HFFc6 (cell line): ENCODE measurements around the gene FOXP3. TPM values are rescaled to one million over a fixed set of nuclear protein-coding genes. Genes with fewer than 3 reads are reported as not detected.
"Not testable (repeated sequence)": the region's sequence is repeated elsewhere in the genome, so short reads cannot be mapped to it uniquely, and the experiment has no call there.

ENCODE experiments used
- DNase-seq: peaks from one replicate; pipeline ENCODE4 v3.0.0-alpha.2; 2018
- H3K27ac Mint-ChIP-seq: 2 replicates; pipeline ENCODE4 v1.8.0; 2020; ENCODE audit warnings: mild to moderate bottlenecking, mixed read lengths
- H3K27me3 Mint-ChIP-seq: 2 replicates; pipeline ENCODE4 v1.8.0; 2021; ENCODE audit warnings: mild to moderate bottlenecking, moderate library complexity, mixed read lengths; ENCODE audit not compliant: insufficient read depth
- H3K36me3 Mint-ChIP-seq: 2 replicates; pipeline ENCODE4 v1.8.0; 2021; ENCODE audit warnings: low read depth, mixed read lengths
- H3K4me1 Mint-ChIP-seq: 2 replicates; pipeline ENCODE4 v1.8.0; 2020; ENCODE audit warnings: low read depth, mixed read lengths
- H3K4me3 Mint-ChIP-seq: 2 replicates; pipeline ENCODE4 v1.8.0; 2020; ENCODE audit warnings: mild to moderate bottlenecking, moderate library complexity, mixed read lengths
- H3K9me3 Mint-ChIP-seq: 2 replicates; pipeline ENCODE4 v1.8.0; 2020; ENCODE audit warnings: mild to moderate bottlenecking, mixed read lengths
- total RNA-seq, 6 experiments: library from RNA; stranded (reverse); fragmentation: NEBNext Ultra II Directional; extraction: Animal tissue kit (Norgen Biotek cat#: 25700); gene quantifications; 2 replicates in 1 of 6; 3 replicates in 5 of 6; pipeline ENCODE4 v1.2.3, GENCODE V29; 2021
- TF ChIP-seq, protein P1 (sequence below): fragments of 200-600 bp; sonication (generic); IDR thresholded peaks from 2 replicates; pipeline ENCODE4 v1.5.0; 2021; ENCODE audit warnings: antibody characterized with exemption, mild to moderate bottlenecking

Gene FOXP3
- total RNA-seq, 6 experiments from 2014 or later: 0.09 to 0.16 (median 0.14) TPM; not detected in 3

DNA sequence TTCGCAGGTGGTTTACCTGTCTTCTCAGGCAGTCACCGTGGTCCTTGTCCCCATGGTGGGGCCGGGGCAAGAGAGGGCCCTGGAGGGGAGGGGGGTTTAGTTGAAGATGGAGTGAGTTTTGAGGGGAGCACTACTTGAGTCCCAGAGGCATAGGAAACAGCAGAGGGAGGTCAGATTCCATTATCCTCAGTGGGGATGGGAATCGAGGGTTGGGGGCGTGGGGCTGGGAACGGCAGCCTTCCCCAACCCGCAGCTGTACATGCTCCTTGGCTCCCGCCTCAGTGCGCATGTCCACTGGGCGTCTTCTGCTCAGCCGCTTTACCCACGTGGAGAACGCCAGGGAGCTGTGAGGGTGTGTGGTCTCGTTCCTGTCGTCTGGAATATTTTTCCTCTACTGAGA is 38.8 kb upstream of the FOXP3 start, which contains the start of gene GAGE10:
TSS of gene GAGE10 (plus strand) at position 301 of the 400 bp plus-strand sequence. CDS start 1,214 bp downstream, outside the sequence.
- Mint-ChIP-seq H3K4me1 (peaks cover 1% of the 10 kb centered on the region; the same call in 1 of the 2 replicates), H3K36me3 (no peaks in the 10 kb centered on the region), H3K27me3 (peaks cover 11% of the 10 kb centered on the region), H3K4me3 (no peak within 1 kb of the TSS), H3K27ac (no peak within 1 kb of the TSS), H3K9me3 (no peaks in the 10 kb centered on the region)
- TF ChIP-seq, protein P1, sequence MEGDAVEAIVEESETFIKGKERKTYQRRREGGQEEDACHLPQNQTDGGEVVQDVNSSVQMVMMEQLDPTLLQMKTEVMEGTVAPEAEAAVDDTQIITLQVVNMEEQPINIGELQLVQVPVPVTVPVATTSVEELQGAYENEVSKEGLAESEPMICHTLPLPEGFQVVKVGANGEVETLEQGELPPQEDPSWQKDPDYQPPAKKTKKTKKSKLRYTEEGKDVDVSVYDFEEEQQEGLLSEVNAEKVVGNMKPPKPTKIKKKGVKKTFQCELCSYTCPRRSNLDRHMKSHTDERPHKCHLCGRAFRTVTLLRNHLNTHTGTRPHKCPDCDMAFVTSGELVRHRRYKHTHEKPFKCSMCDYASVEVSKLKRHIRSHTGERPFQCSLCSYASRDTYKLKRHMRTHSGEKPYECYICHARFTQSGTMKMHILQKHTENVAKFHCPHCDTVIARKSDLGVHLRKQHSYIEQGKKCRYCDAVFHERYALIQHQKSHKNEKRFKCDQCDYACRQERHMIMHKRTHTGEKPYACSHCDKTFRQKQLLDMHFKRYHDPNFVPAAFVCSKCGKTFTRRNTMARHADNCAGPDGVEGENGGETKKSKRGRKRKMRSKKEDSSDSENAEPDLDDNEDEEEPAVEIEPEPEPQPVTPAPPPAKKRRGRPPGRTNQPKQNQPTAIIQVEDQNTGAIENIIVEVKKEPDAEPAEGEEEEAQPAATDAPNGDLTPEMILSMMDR: no peak
- no peak for DNase-seq

DNA sequence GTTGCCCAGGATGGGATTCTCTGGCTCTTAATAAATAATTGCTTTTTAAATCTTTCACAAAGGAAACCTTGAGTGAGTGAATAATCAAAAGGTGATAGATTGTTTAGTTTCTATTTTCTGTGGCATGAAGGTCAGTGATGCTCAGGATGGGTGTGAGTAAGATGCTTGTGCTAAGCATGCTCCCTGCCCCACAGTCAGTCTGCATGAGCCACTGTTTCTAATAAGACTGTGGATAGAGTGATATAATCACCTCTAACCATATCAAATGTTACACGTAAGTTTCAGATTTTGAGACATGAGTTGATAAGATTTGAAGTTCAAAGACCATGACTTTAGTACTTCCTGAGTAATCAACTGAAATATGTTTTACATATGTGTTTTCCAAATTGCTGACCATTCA is 36.2 kb upstream of the FOXP3 start:
- no peak for DNase-seq
- no peaks in the 10 kb centered on the region for H3K36me3 Mint-ChIP-seq
- H3K9me3 Mint-ChIP-seq: no peaks in the 10 kb centered on the region
- no peak overlapping the region for H3K27ac Mint-ChIP-seq
- no peaks in the 10 kb centered on the region for H3K4me1 Mint-ChIP-seq
- peaks cover 11% of the 10 kb centered on the region for H3K27me3 Mint-ChIP-seq
- no peak overlapping the region for H3K4me3 Mint-ChIP-seq
- TF ChIP-seq, protein P1: no peak

DNA sequence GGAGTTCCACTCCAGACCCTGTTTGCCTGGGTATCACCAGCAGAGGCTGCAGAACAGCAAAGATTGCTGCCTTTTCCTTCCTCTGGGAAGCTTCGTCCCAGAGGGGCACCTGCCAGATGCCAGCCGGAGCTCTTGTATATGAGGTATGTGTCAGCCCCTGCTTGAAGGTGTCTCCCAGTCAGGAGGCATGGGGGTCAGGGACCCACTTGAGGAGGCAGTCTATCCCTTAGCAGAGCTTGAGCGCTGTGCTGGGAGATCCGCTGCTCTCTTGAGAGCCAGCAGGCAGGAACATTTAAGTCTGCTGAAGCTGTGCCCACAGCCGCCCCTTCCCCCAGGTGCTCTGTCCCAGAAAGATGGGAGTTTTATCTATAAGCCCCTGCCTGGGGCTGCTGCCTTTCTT is 34.8 kb upstream of the FOXP3 start:
- not testable (repeated sequence) for H3K4me1 Mint-ChIP-seq, H3K9me3 Mint-ChIP-seq, H3K4me3 Mint-ChIP-seq, H3K27ac Mint-ChIP-seq, H3K36me3 Mint-ChIP-seq, DNase-seq
- H3K27me3 Mint-ChIP-seq: peaks cover 11% of the 10 kb centered on the region

DNA sequence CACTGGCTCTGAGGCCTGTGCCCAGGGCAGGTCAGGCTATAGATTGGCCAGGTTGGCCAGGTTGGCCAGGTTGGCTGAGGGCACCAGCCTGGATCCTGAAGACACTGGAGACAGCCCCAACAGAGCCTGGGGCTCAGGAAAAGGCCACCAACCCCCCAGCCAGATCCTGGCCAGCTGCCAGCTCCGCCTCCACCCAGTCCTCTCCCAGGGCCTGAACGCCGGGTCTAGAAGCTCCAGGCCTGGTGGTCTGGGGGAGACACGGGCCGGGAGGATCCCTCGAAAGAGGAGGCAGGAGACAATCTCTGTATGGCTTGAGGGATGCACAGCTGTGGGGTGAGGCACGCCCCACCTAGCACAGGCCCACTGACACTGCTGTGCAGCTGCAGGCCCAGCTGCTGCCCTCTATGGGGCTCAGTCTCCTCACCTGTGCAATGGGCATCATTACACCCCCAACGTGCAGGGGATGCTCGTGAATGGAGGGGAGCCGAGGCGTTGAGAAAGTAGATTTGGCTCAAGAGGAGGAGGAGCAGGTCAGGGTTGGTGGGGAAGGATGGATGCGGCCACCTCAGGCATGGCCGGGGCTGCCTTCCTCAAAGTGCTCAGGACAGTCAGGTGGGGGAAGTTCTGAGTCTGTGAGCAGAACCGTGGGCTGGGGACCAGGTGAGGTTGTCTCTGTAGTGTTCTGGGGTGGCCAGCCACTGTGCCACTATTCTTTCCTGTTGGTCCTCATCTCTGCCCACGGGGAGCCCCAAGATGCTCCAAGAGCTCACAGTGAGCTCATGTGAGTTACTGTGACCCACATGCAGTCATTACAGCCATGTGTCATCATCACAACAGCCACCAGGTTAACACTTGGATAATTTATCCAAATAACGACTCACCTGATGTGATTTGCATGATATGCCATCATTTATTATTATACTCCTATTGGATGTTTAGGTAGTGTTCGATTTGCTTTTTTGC is 28.2 kb upstream of the FOXP3 start:
- Mint-ChIP-seq H3K27ac (no peak overlapping the region), H3K4me3 (no peak overlapping the region), H3K27me3 (no peaks in the 10 kb centered on the region; the same call in none of the 2 replicates), H3K9me3 (no peaks in the 10 kb centered on the region), H3K4me1 (peaks cover 5% of the 10 kb centered on the region; the same call in 1 of the 2 replicates), H3K36me3 (no peaks in the 10 kb centered on the region)
- no peak for DNase-seq
- TF ChIP-seq, protein P1: no peak

DNA sequence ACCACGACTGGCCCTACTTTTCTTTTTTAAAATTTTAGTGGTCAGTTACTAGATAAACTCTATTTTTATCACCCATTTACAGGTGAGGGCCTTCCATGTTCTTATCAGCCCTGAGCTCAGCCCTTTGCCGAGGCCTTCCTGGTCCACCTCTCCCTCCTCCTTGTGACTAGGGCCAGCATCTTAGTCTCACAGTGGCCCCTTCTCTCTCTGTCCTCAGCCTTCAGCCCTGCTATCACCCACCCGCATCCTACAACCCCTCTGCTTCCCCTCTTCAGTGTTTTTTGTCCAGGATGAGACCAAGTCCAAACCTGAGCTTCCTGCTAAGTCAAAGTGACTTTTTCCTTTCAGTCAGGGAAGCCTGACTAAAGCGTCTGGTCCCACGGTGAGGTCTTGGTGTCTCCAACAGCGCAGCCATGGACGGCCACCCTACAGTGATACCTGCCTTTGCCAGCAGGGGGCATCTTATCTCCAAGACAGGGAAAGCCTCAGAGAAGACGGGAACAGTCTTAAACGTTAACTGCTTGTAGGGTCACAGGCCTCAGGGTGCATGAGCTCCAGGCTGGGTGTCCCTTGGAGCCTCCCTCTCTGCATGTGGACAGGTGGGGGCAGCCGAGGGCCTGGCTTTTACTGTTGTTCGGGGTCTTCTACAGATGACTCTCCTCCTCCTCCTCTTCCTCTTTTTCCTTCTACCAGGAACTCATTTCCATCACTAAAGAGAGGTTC is 27.3 kb upstream of the FOXP3 start:
- DNase-seq: peak; percentile 10
- Mint-ChIP-seq H3K27ac (no peak overlapping the region), H3K36me3 (no peaks in the 10 kb centered on the region), H3K4me1 (peaks cover 5% of the 10 kb centered on the region; the same call in 1 of the 2 replicates), H3K4me3 (no peak overlapping the region), H3K9me3 (no peaks in the 10 kb centered on the region), H3K27me3 (no peaks in the 10 kb centered on the region; the same call in none of the 2 replicates)
- TF ChIP-seq, protein P1: peak; percentile 79
